Subcutaneous abdominal adipose tissue (tissue), 5 donors: ENCODE measurements around the gene TRDN.

Experiments used
- H3K27ac ChIP-seq: one replicate; pipeline ENCODE4 v1.7.0; 2013; ENCODE audit warnings: low read depth, mild to moderate bottlenecking, inconsistent platforms, low read length, moderate library complexity
- H3K27me3 ChIP-seq, 5 donors: one replicate each; pipeline ENCODE4 v1.7.0; 2013; ENCODE audit warnings: low read length in 5 of 5, inconsistent platforms in 1 of 5; ENCODE audit not compliant: control insufficient read depth in 5 of 5, insufficient read depth in 4 of 5
- H3K36me3 ChIP-seq, 5 donors: one replicate each; pipeline ENCODE4 v1.7.0; 2013; ENCODE audit warnings: low read length in 5 of 5; ENCODE audit not compliant: control insufficient read depth in 5 of 5, insufficient read depth in 5 of 5
- H3K4me1 ChIP-seq, 5 donors: one replicate each; pipeline ENCODE4 v1.7.0; 2013; ENCODE audit warnings: low read length in 5 of 5, mild to moderate bottlenecking in 3 of 5, moderate library complexity in 1 of 5; ENCODE audit not compliant: control insufficient read depth in 5 of 5, insufficient read depth in 5 of 5
- H3K4me3 ChIP-seq, 5 donors: one replicate each; pipeline ENCODE4 v1.7.0; 2013; ENCODE audit warnings: low read length in 5 of 5, low read depth in 1 of 5
- H3K9ac ChIP-seq, 5 donors: one replicate each; pipeline ENCODE4 v1.7.0; 2013; ENCODE audit warnings: low read length in 5 of 5, mild to moderate bottlenecking in 4 of 5, moderate library complexity in 3 of 5
- H3K9me3 ChIP-seq, 5 donors: one replicate each; pipeline ENCODE4 v1.7.0; 2013; ENCODE audit warnings: low read length in 5 of 5; ENCODE audit not compliant: control insufficient read depth in 5 of 5
- donor health status: healthy.
- donor health status: healthy.
- donor health status: healthy.
- donor health status: healthy.
- donor health status: healthy.

TRDN gene

DNA sequence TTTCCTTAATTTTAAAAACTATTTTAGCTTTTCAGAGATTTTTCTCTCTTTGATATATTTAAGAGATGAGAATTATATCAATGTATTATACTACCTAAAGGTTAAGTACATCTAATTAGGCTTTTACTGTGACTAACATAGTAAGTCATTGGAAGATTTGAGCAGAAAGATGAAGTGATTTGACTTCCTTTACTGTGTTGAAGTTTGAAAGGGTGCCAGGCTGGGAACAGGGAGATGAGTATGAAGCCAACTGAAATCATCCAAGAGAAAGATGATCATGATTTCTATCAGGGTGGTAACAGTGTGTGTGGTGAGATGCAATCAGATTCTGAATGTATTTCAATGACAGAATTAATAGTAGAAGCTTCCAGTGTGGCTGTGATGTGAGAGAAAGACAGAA lies 87.3 kb downstream of the TRDN start:
- no peaks in the 10 kb centered on the region for H3K27me3 ChIP-seq
- H3K4me3 ChIP-seq, result no peak overlapping the region
- no peaks in the 10 kb centered on the region for H3K36me3 ChIP-seq
- peaks cover 0 to 5% (median 0%) of the 10 kb centered on the region in 5 donors for H3K9me3 ChIP-seq
- peaks cover 0 to 15% (median 3%) of the 10 kb centered on the region in 5 donors for H3K4me1 ChIP-seq
- no peak overlapping the region for H3K9ac ChIP-seq
- H3K27ac ChIP-seq, result no peak overlapping the region

DNA sequence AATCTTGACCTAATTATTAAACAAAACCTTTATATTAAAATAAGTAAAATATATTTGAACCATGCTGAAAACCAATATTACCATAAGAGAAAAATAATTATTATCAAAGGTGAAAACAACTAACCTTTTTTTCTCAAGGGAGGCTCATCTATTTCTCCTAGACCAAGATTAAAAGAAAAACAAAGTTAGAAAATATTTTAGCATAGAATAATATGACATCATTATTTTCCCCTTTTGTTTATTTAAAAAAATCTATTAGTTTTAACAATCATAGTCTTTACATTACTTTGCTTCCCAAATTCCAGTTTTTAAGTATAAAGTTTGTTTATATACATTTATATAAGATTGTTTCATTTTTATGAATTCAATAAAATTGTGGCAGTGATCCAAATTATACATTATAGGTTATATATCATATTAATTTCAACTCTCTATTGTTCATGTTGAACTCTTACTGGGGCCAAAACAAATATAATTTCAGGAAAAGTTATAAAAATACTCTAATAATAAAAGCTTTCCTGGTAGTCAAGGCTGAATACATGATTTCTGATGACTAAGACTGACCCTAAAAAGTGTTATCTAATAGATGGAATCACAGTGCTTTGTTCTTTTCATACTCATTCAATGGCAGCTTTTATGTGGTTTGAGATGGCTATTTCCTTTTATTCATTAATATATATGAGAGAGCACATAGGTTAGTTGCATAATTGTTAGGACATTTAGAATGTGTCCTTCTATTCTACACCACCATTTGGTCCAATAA lies 89.4 kb downstream of the TRDN start:
- H3K36me3 ChIP-seq, result no peaks in the 10 kb centered on the region
- no peak overlapping the region for H3K27ac ChIP-seq
- no peaks in the 10 kb centered on the region for H3K9me3 ChIP-seq
- H3K4me3 ChIP-seq, result no peak overlapping the region
- H3K9ac ChIP-seq, result no peak overlapping the region
- H3K27me3 ChIP-seq, result no peaks in the 10 kb centered on the region
- peaks cover 0 to 15% (median 3%) of the 10 kb centered on the region in 5 donors for H3K4me1 ChIP-seq

DNA sequence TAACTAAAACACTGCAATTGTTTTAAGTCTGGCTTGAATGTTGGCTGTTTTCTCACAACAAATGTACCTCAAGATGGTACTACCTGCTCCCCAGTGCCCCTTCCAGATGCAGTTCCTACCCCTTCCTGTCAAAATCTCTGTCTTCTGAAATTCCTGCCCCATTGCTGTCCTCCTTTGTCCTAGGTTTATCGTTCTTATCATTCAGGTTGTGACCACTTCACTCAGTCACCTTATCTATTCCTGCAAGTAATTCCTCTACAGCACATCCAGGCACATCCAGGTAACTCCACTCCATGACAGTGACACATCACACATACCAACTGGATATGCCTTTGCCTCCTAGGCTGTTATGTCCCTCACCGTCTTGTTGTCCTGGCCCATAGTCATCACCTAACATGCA lies 90.2 kb downstream of the TRDN start:
- H3K36me3 ChIP-seq, result no peaks in the 10 kb centered on the region
- H3K4me3 ChIP-seq, result no peak overlapping the region
- no peak overlapping the region for H3K27ac ChIP-seq
- no peak overlapping the region for H3K9ac ChIP-seq
- H3K9me3 ChIP-seq, result no peaks in the 10 kb centered on the region
- H3K27me3 ChIP-seq, result no peaks in the 10 kb centered on the region
- peaks cover 0 to 15% (median 3%) of the 10 kb centered on the region in 5 donors for H3K4me1 ChIP-seq

DNA sequence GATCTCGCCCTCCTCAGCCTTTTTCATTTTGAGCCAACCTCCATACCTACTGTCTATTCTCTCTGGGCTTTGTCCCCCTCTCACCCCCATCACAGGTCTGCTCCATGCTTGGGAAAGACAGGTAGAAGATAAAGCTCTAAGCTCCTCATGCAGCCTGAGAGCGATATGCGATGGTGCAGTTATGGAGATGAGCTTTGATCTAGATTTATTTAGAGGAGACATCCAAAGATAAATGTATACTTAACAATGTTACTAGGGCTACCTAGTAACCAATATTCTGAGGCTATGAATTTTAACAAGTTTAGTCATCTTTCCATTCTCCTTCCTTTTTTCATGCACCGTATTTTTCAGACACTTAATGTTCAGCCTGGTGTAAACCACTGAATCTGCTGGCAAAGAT lies 95.3 kb downstream of the TRDN start:
- Histone ChIP-seq H3K9me3 (no peaks in the 10 kb centered on the region), H3K4me3 (no peak overlapping the region), H3K4me1 (no peaks in the 10 kb centered on the region), H3K27ac (no peak overlapping the region), H3K36me3 (no peaks in the 10 kb centered on the region), H3K9ac (no peak overlapping the region), H3K27me3 (no peaks in the 10 kb centered on the region)

DNA sequence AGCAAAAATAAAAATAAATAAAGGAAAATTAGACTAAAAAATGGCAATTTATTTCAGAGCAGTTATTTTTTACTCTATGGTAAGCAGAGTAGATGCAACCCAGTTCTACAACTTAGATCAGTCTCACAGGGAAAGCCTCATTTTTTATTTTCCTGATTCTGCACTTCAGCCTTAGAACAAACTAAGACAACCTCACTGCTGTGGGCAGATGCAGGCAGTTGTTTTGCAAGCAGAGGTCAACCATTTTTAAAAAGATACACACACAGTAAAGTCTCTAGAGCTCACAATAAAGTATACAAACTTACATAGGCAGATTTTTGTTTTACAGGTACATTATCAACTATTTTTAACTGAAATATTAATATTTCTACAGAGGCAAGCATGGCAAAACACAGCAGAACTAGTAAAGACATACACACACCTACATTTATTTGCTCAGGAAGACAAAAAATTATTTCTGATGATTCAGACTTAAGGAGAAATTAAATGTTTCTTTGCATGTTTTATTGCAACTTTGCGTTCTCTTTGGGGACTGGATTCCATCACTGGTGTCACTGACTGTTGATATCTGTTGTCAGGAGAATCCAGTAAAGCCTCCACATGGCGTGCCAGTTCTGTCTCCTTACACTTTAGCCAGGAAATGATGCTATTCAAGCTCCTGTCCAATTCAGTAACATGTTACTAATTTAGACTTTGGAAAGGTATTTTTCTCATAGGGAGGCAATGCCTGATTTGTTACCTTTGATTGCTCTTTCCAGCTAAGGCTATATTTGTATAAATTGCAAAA lies 102.7 kb downstream of the TRDN start:
- peaks cover 0 to 15% (median 0%) of the 10 kb centered on the region in 5 donors for H3K4me1 ChIP-seq
- H3K27me3 ChIP-seq, result no peaks in the 10 kb centered on the region
- H3K4me3 ChIP-seq, result no peak overlapping the region
- H3K9me3 ChIP-seq, result no peaks in the 10 kb centered on the region
- no peak overlapping the region for H3K9ac ChIP-seq
- no peak overlapping the region for H3K27ac ChIP-seq
- H3K36me3 ChIP-seq, result no peaks in the 10 kb centered on the region

DNA sequence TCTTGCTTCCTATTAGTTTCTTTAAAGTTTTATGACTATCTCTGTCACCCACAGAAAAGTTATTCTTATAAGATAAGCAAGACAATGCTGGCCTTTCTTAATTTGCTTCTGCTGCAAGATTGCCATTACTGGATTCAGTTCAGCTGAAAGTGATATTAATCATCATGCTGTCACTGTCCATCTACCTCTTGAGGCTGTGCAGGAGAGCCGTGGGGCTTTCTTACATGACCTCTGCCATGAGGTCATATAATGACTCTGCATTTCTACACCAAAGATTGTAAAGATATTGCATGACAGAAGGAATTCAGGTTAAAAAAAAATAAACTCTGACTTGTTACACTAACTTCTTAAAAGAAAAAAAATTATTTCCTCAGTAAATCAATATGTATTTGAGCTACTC lies 106.9 kb downstream of the TRDN start:
- H3K36me3 ChIP-seq, result no peaks in the 10 kb centered on the region
- no peaks in the 10 kb centered on the region for H3K9me3 ChIP-seq
- H3K4me3 ChIP-seq, result no peak overlapping the region
- H3K4me1 ChIP-seq, result peaks cover 0 to 21% (median 0%) of the 10 kb centered on the region in 5 donors
- H3K27ac ChIP-seq, result no peak overlapping the region
- H3K9ac ChIP-seq, result no peak overlapping the region
- H3K27me3 ChIP-seq, result no peaks in the 10 kb centered on the region

DNA sequence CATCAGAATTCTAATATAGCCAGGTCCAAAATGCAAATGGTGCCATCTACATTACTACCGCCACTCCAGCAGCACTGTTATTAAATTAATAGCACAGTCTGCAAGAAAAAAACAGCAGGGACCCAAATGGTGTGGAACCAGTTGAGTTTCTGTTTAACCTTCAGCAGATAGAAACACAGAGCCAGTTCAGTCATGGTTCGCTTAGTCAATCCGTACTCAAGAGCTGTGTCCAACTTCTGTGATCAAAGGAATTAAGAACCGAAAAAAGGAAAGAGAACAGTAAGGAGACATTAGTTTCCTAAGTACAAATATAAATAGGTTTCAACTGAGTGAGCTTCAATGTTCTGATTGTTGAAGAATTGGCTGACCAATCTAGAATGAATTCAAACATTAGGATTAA lies 107.7 kb downstream of the TRDN start:
- Histone ChIP-seq H3K4me3 (peak overlapping the region in 1 of 5 donors; percentile 10), H3K27ac (no peak overlapping the region), H3K9me3 (no peaks in the 10 kb centered on the region), H3K9ac (no peak overlapping the region), H3K27me3 (no peaks in the 10 kb centered on the region), H3K4me1 (peaks cover 0 to 18% (median 0%) of the 10 kb centered on the region in 5 donors), H3K36me3 (no peaks in the 10 kb centered on the region)

DNA sequence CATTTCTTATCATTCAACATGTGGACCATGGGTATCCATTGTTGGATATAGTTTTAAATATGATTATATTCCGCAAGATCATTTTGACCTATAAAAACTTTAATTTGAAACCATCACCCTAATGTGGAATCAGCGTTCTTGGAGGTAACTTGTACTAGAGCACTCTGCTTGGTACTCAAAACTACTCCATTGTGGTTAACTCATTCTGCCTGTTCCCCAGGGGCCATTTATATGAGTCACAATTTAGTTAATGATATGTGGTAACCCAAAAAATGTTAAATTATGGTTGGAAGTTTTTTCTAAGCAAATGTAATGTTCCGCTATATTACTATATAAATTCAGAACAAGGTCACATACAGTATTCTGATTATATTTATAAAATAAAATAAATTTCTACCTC lies 109.3 kb downstream of the TRDN start:
- H3K4me3 ChIP-seq, result no peak overlapping the region
- H3K9me3 ChIP-seq, result no peaks in the 10 kb centered on the region
- H3K36me3 ChIP-seq, result no peaks in the 10 kb centered on the region
- H3K27ac ChIP-seq, result no peak overlapping the region
- H3K4me1 ChIP-seq, result peaks cover 0 to 10% (median 0%) of the 10 kb centered on the region in 5 donors
- no peak overlapping the region for H3K9ac ChIP-seq
- no peaks in the 10 kb centered on the region for H3K27me3 ChIP-seq

DNA sequence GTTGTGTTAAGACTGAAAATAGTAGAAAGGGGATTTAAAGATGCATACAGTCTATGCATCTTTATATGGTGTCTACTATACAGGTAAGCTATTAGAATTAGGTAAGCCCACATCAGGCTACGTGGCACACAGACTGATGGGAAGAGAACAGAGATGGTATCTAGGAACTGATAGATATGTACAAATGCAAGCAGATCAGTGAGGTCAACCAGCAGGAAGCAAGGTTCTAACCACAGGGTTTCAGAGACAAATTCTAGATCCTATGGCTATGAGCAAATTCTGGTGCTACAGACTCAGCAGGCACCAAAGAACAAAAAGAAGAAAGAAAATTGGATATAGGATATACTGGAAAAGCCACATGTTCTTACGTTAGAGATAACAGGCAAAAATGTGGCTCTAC lies 110.6 kb downstream of the TRDN start:
- Histone ChIP-seq H3K4me3 (no peak overlapping the region), H3K9me3 (peaks cover 0 to 3% (median 0%) of the 10 kb centered on the region in 5 donors), H3K4me1 (peaks cover 0 to 16% (median 0%) of the 10 kb centered on the region in 5 donors), H3K27me3 (no peaks in the 10 kb centered on the region), H3K36me3 (no peaks in the 10 kb centered on the region), H3K9ac (no peak overlapping the region), H3K27ac (no peak overlapping the region)

DNA sequence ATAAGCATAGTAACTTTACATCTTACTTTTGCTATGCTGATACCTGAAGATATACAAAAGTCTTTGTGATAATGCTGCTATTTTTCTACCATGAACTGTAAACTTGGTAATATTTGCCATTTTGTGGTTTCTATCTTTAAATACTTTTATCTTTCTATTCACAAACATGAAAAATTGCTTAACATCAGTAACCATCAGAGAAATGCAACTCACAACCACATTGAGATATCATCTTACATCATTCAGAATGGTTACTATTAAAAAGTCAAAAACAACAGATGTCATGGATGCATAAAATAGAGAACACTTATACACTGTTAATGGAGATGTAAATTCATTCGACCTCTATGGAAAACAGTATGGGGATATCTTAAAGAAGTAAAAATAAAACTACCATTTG lies 112.0 kb downstream of the TRDN start:
- Histone ChIP-seq H3K27ac (no peak overlapping the region), H3K36me3 (no peaks in the 10 kb centered on the region), H3K9ac (no peak overlapping the region), H3K4me3 (no peak overlapping the region), H3K9me3 (peaks cover 0 to 3% (median 0%) of the 10 kb centered on the region in 5 donors), H3K27me3 (no peaks in the 10 kb centered on the region), H3K4me1 (peaks cover 0 to 19% (median 0%) of the 10 kb centered on the region in 5 donors)
